HG03558 (cell line): ENCODE results near the gene C2CD2.

Experiments
- ATAC-seq: cut with Tn5 transposase; IDR thresholded peaks from one replicate; pipeline ENCODE4 v1.9.1; 2021; ENCODE audit warnings: moderate number of reproducible peaks; ENCODE audit not compliant: unreplicated experiment; ENCODE audit errors: extremely low read depth

Gene C2CD2

GRCh38 chr21:41916888-41917433 lies 36.9 kb downstream of the C2CD2 start:
- ATAC-seq: no peak

- no peak for ATAC-seq
These were observed 38.9 kb downstream of the C2CD2 start for GRCh38 chr21:41914965-41915364.

- no peak for ATAC-seq
These were observed 39.5 kb downstream of the C2CD2 start for GRCh38 chr21:41914358-41914757.

- no peak for ATAC-seq
These were observed 40.6 kb downstream of the C2CD2 start for GRCh38 chr21:41913230-41913629.

- no peak for ATAC-seq
These were observed 45.0 kb downstream of the C2CD2 start for GRCh38 chr21:41908829-41909228.

GRCh38 chr21:41907496-41908258 lies 46.1 kb downstream of the C2CD2 start:
- ATAC-seq: no peak

- no peak for ATAC-seq
These were observed 47.0 kb downstream of the C2CD2 start for GRCh38 chr21:41906770-41907169.

GRCh38 chr21:41903559-41904351 lies 50.1 kb downstream of the C2CD2 start:
- no peak for ATAC-seq

GRCh38 chr21:41902946-41903345 lies 50.9 kb downstream of the C2CD2 start:
- no peak for ATAC-seq

GRCh38 chr21:41901782-41902181 lies 52.0 kb downstream of the C2CD2 start:
- ATAC-seq: no peak

GRCh38 chr21:41901099-41901498 lies 52.7 kb downstream of the C2CD2 start:
- ATAC-seq: no peak

- no peak for ATAC-seq
These were observed 53.4 kb downstream of the C2CD2 start for GRCh38 chr21:41900401-41900800.

GRCh38 chr21:41899426-41900202 lies 54.2 kb downstream of the C2CD2 start:
- ATAC-seq: no peak

- ATAC-seq: no peak
These were observed 54.8 kb downstream of the C2CD2 start for GRCh38 chr21:41898998-41899397.

- ATAC-seq: no peak
These were observed 56.1 kb downstream of the C2CD2 start for GRCh38 chr21:41897700-41898099.

- no peak for ATAC-seq
These were observed 56.7 kb downstream of the C2CD2 start for GRCh38 chr21:41897047-41897669.

- ATAC-seq: no peak
These were observed 58.0 kb downstream of the C2CD2 start for GRCh38 chr21:41895643-41896493.

GRCh38 chr21:41894922-41895557 lies 58.8 kb downstream of the C2CD2 start:
- no peak for ATAC-seq

- no peak for ATAC-seq
These were observed 59.3 kb downstream of the C2CD2 start for GRCh38 chr21:41894511-41894910.
